AG04450 (cell line): ENCODE data around the gene DARS2. TPM values are rescaled to one million over a fixed set of nuclear protein-coding genes. Genes with fewer than 3 reads are reported as not detected.
A peak's percentile ranks its signal among the peaks of the same experiment; 100 is the strongest.

Experiments
- CTCF ChIA-PET: fragments of 300-600, 350-600 bp; formaldehyde crosslinking; extraction: SDS; loops from one replicate; lab custom pipeline; 2022; ENCODE audit warnings: antibody characterized with exemption, inconsistent platforms; lab: Charles Lee
- POLR2A ChIA-PET: fragments of 350-600 bp; formaldehyde crosslinking; extraction: SDS; loops from one replicate; lab custom pipeline; 2021; ENCODE audit warnings: antibody characterized with exemption, inconsistent platforms; lab: Yijun Ruan, JAX
- DNase-seq: peaks from one replicate; pipeline ENCODE4 v3.0.0-alpha.2; 2011; ENCODE audit warnings: low read depth, low spot score
- H3K27ac ChIP-seq: one replicate; pipeline ENCODE4 v1.5.1; 2012; ENCODE audit warnings: low read depth, low read length, control low read depth
- H3K27me3 ChIP-seq: one replicate; pipeline ENCODE4 v1.6.0; 2012; ENCODE audit warnings: low read length; ENCODE audit not compliant: control insufficient read depth, insufficient read depth
- H3K4me3 ChIP-seq: 2 replicates; pipeline ENCODE4 v1.5.1; 2011; ENCODE audit warnings: mild to moderate bottlenecking, low read depth, low read length, control low read depth
- H3K9me3 ChIP-seq: 2 replicates; pipeline ENCODE4 v1.5.1; 2012; ENCODE audit warnings: low read length; ENCODE audit not compliant: control insufficient read depth, insufficient read depth
- polyA plus RNA-seq: library from polyadenylated mRNA; depleted of rRNA; stranded (reverse); fragments of >200 nt; gene quantifications from 2 replicates; pipeline ENCODE4 v1.2.3, GENCODE V29; 2011
- TF ChIP-seq, protein P1 (sequence below): IDR thresholded peaks from 2 replicates; pipeline ENCODE4 v1.5.1; 2011; ENCODE audit warnings: low read depth, low read length, control low read depth, inconsistent platforms

The DARS2 gene
- polyA plus RNA-seq, 1 experiment = 25.1 TPM

GRCh38 chr1:173867753-173868265 is 43.3 kb downstream of the DARS2 start, which contains the start of gene GAS5:
Gene GAS5, minus strand, starts transcription at chr1:173867989.
- Histone ChIP-seq H3K9me3 (no peaks in the 10 kb centered on the region), H3K27ac (peak within 1 kb of the TSS; percentile 79), H3K27me3 (no peaks in the 10 kb centered on the region), H3K4me3 (peak within 1 kb of the TSS; percentile 95)
- ChIA-PET POLR2A (interaction anchor here (0.6 to 2.8 kb wide), 26 partner anchors 11 to 1125 kb away, joined by 3 to 32 read pairs (median 4); partner anchors contain the start of genes CENPL, PRDX6 and RC3H1), CTCF (interaction anchor here (0.6 kb wide), 1 partner anchor 1166 kb away, joined by 4 read pairs; no protein-coding TSS in a partner anchor)
- TF ChIP-seq, protein P1, sequence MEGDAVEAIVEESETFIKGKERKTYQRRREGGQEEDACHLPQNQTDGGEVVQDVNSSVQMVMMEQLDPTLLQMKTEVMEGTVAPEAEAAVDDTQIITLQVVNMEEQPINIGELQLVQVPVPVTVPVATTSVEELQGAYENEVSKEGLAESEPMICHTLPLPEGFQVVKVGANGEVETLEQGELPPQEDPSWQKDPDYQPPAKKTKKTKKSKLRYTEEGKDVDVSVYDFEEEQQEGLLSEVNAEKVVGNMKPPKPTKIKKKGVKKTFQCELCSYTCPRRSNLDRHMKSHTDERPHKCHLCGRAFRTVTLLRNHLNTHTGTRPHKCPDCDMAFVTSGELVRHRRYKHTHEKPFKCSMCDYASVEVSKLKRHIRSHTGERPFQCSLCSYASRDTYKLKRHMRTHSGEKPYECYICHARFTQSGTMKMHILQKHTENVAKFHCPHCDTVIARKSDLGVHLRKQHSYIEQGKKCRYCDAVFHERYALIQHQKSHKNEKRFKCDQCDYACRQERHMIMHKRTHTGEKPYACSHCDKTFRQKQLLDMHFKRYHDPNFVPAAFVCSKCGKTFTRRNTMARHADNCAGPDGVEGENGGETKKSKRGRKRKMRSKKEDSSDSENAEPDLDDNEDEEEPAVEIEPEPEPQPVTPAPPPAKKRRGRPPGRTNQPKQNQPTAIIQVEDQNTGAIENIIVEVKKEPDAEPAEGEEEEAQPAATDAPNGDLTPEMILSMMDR = no peak
- peak; percentile 99 for DNase-seq

DNA sequence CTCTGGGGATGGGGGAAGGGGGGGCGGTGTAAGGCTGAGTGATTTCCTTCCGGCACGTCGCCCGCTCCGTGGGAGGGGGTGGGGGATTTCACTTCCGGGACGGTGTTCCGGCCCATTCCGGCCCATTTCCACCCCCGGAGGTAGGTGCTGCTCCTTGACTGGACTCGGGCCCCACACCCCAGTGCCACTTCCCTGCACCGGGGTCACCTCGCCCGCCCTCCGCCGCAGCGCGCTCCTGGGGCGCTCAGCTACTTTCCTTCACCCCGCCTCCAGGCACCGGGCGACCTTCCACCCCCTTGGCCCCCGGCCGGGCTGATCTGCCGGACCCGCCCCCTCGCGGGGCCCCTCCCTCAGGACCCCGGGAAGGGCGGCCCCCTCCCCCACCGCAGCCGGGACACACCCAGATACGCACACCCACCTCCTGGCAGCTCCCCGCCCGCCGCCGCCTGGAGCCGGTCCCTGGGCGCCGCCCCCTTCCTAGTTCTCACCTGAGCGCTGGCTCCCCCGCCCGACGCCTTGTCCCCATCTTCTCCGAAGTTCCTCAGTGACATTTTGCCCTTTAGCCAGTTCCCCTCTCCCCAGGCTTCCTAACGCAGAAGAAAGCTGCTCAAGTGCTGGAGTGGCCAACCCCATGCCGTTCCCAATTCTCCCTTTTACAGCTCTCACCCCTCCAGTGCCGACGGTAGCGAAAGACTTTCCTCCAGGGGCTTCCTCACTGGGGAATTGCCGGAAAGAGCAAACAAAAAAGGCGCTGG is 44.0 kb downstream of the DARS2 start, which contains the start of gene ZBTB37:
Gene ZBTB37, plus strand, starts transcription at position 115 of the 755 bp plus-strand sequence. CDS start 1,846 bp downstream, outside the sequence.
- Histone ChIP-seq H3K27me3 (no peaks in the 10 kb centered on the region), H3K9me3 (no peaks in the 10 kb centered on the region), H3K27ac (peak within 1 kb of the TSS; percentile 79), H3K4me3 (peak within 1 kb of the TSS; percentile 95)
- ChIA-PET POLR2A (interaction anchor here (0.5 to 2.8 kb wide), 26 partner anchors 12 to 1126 kb away, joined by 3 to 32 read pairs (median 4); partner anchors contain the start of genes CENPL, PRDX6 and RC3H1), CTCF (interaction anchor here (0.6 to 1.1 kb wide), 3 partner anchors 15 to 1166 kb away, joined by 3 to 4 read pairs (median 3); no protein-coding TSS in a partner anchor)
- no peak for DNase-seq
- TF ChIP-seq, protein P1 = no peak; the same call in 1 of the 2 replicates

GRCh38 chr1:173869021-173869359 is 44.5 kb downstream of the DARS2 start:
- H3K9me3 ChIP-seq = no peaks in the 10 kb centered on the region
- H3K27me3 ChIP-seq = no peaks in the 10 kb centered on the region
- no peak overlapping the region for H3K27ac ChIP-seq
- peak overlapping the region; percentile 85 for H3K4me3 ChIP-seq
- CTCF ChIA-PET = interaction anchor here (0.8 to 1.5 kb wide), 3 partner anchors 15 to 439 kb away, joined by 3 read pairs; no protein-coding TSS in a partner anchor
- DNase-seq = no peak
- TF ChIP-seq, protein P1 = no peak
- POLR2A ChIA-PET = interaction anchor here (0.5 to 2.8 kb wide), 3 partner anchors 123 to 439 kb away, joined by 3 to 8 read pairs (median 7); partner anchors contain the start of gene RC3H1

- Histone ChIP-seq H3K4me3 (no peak overlapping the region), H3K9me3 (no peaks in the 10 kb centered on the region), H3K27me3 (no peaks in the 10 kb centered on the region), H3K27ac (no peak overlapping the region)
- no peak for DNase-seq
- POLR2A ChIA-PET = no interaction called here
- CTCF ChIA-PET = interaction anchor here (1.5 kb wide), 1 partner anchor 348 kb away, joined by 3 read pairs; no protein-coding TSS in a partner anchor
- TF ChIP-seq, protein P1 = no peak
Observed at GRCh38 chr1:173870252-173871075, 46.0 kb downstream of the DARS2 start.
